Measurements from ENCODE around the gene ZNF608.

Gene ZNF608

DNA sequence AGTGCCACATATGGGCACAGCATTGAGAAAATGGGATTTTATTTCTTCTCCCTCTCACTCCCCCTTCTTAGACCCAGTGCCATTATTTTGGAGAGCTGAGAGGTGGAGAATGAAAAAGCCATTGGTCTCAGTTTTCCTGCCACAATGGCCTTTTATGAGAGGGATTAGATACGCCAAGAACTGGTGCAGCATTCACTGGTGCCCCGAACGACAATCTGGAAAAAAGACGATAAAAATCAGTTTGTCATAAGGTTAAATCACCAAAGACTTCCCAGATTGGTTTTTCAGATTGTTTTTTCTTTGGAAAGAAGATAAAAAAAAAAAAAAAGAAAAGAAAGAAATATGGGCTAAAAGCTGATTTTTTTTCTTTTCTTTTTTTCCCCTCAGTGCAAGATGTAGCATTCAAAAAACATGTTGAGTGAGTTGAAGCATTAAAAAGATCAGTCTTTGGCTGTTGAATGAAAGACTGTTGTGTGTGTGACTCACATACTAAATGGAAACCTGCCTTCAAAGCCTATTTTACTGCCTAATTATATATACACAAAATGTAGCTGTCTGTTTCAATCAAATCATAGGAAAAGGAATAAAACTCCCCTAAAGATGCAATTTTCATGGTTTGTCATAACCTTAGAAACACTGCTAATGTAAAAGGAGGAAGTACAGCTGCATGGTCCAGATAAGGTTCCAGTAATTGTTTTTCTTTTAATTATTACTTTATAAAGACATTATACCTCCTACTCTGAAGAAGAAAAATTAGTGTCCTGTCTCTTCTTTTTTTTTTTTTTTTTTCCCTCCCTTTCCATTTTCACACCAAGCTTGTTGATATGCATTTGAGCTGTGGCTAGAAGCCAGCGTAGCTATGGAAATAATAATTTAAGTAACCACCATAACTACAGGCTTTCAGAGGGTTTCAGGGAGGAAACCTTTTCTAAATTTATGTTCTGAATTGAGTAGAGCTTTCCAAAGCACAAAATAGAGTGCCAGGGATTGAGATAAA, 27.2 kb upstream of the ZNF608 start:
- Histone ChIP-seq H3K27me3 (ENCODE audit: control insufficient read depth, insufficient read depth, low read length) (no peaks in the 10 kb centered on the region), H3K4me1 (no peaks in the 10 kb centered on the region), H3K4me2 (ENCODE audit: low read length) (no peak overlapping the region), H3K27ac (no peak overlapping the region), H3K79me2 (no peaks in the 10 kb centered on the region), H3K4me3 (ENCODE audit: low read depth, low read length) (no peak overlapping the region), H3K9ac (no peak overlapping the region), H2AFZ (no peak overlapping the region), H3K9me3 (ENCODE audit: control insufficient read depth, low read length) (no peaks in the 10 kb centered on the region), H3K36me3 (ENCODE audit: control insufficient read depth, insufficient read depth, low read length) (no peaks in the 10 kb centered on the region)
- TF ChIP-seq, protein P1, sequence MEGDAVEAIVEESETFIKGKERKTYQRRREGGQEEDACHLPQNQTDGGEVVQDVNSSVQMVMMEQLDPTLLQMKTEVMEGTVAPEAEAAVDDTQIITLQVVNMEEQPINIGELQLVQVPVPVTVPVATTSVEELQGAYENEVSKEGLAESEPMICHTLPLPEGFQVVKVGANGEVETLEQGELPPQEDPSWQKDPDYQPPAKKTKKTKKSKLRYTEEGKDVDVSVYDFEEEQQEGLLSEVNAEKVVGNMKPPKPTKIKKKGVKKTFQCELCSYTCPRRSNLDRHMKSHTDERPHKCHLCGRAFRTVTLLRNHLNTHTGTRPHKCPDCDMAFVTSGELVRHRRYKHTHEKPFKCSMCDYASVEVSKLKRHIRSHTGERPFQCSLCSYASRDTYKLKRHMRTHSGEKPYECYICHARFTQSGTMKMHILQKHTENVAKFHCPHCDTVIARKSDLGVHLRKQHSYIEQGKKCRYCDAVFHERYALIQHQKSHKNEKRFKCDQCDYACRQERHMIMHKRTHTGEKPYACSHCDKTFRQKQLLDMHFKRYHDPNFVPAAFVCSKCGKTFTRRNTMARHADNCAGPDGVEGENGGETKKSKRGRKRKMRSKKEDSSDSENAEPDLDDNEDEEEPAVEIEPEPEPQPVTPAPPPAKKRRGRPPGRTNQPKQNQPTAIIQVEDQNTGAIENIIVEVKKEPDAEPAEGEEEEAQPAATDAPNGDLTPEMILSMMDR (IDR thresholded peaks at IDR 0.05): no peak

DNA sequence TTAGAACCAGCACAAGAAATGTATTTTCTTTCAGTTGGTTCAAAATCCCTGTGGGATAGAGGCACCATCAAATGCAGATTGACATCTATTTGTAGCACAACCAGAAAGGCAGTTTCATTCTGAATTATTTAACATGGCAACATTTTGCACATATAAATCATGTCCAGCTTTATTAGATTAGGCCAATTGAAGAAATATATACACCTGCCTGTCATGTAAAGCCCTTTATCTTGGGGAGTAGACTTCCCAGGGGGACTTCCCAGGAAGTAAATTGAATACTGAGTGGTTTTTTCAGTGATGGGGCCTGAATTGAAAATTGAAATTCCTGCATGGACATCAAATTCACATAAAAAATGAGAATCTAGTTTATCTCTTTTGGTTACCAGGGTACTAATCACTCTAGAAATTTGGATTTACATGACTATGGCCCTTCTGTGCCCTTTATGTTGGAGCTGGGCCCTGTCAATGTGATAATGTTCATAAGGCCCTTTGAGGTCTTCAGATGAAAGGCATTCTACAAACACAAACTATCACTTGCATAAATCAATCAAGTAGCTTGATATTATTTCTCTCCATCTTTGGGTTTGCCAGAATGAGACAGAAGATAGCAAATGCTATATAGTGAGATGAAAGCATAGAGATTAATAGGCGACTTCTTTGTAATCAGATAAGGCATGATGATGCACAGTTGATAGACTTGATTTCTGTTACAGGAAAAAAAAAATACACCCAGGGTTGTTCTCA, 26.2 kb upstream of the ZNF608 start:
- no peaks in the 10 kb centered on the region for H3K36me3 ChIP-seq (ENCODE audit: control insufficient read depth, insufficient read depth, low read length)

DNA sequence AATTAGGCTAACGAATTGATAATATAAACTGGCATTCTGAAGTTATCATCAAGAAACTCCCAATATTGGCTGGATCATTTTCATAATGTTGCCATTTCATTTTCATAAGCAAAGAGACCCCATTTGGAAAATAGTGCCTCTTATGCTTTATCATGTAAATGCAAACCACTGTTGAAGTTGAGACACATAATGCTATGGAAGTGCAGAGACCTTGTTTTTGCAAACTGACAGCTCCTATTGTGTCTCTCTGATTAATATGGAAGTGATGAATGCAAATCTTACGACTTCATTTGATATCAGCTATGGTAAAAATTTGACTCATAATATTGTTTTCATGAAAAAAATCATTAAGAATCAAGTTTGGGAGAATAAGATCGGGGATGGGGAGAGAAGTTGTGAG, 25.3 kb upstream of the ZNF608 start:
- Histone ChIP-seq H3K9me3 (ENCODE audit: control insufficient read depth, low read length) (no peaks in the 10 kb centered on the region), H3K36me3 (ENCODE audit: control insufficient read depth, insufficient read depth, low read length) (no peaks in the 10 kb centered on the region), H2AFZ (no peak overlapping the region), H3K9ac (no peak overlapping the region), H3K4me2 (ENCODE audit: low read length) (no peak overlapping the region), H3K27ac (no peak overlapping the region), H3K4me1 (no peaks in the 10 kb centered on the region), H3K27me3 (ENCODE audit: control insufficient read depth, insufficient read depth, low read length) (no peaks in the 10 kb centered on the region), H3K79me2 (no peaks in the 10 kb centered on the region), H3K4me3 (ENCODE audit: low read depth, low read length) (no peak overlapping the region)
- TF ChIP-seq, protein P1 (IDR thresholded peaks at IDR 0.05): no peak

More for the DNA sequence above, 26.2 kb upstream of the ZNF608 start:
- Histone ChIP-seq H3K4me2 (ENCODE audit: low read length) (no peak overlapping the region), H2AFZ (no peak overlapping the region), H3K9me3 (ENCODE audit: control insufficient read depth, low read length) (no peaks in the 10 kb centered on the region), H3K4me1 (no peaks in the 10 kb centered on the region), H3K4me3 (ENCODE audit: low read depth, low read length) (no peak overlapping the region), H3K27ac (no peak overlapping the region), H3K9ac (no peak overlapping the region), H3K79me2 (no peaks in the 10 kb centered on the region), H3K27me3 (ENCODE audit: control insufficient read depth, insufficient read depth, low read length) (no peaks in the 10 kb centered on the region)
- TF ChIP-seq, protein P1 (IDR thresholded peaks at IDR 0.05): no peak

DNA sequence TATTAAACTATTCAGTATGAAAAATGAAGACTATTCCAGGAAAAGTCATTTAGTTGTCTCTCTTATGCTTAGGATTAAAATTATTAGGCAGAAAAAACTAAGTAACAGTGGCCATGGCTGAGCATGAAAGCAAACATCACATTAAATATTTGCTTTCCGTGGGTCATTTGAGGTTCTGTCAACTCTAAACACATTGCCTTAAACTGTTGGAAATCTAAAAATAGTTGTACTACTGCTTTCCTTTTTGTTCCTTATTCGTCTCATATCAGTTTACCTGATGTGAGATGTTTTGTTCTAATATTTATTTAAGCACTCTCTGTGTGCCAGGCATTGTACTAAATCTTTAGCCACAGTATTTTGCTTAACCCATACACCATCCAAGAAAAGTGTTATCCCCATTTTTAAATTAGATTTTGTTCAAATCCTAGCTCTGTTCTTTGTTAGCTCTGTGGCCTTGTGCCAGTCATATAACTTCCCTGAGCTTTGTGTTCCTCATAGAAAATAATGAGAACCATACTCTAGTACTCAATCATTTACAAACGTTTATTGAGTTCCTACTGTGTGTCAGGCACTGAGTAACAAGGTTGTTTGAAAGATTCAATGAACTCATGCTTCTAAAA, 18.7 kb upstream of the ZNF608 start:
- Histone ChIP-seq H3K79me2 (no peaks in the 10 kb centered on the region), H3K9ac (no peak overlapping the region), H2AFZ (no peak overlapping the region), H3K27me3 (ENCODE audit: control insufficient read depth, insufficient read depth, low read length) (no peaks in the 10 kb centered on the region), H3K4me2 (ENCODE audit: low read length) (no peak overlapping the region), H3K9me3 (ENCODE audit: control insufficient read depth, low read length) (no peaks in the 10 kb centered on the region), H3K36me3 (ENCODE audit: control insufficient read depth, insufficient read depth, low read length) (no peaks in the 10 kb centered on the region), H3K4me1 (no peaks in the 10 kb centered on the region), H3K4me3 (ENCODE audit: low read depth, low read length) (no peak overlapping the region), H3K27ac (no peak overlapping the region)
- TF ChIP-seq, protein P1 (IDR thresholded peaks at IDR 0.05): no peak

Data from parathyroid adenoma (tissue), 2 donors.